CMK (cell line): ENCODE results near the gene ECE2.
"Not testable (repeated sequence)": the region's sequence is repeated elsewhere in the genome, so short reads cannot be mapped to it uniquely, and the experiment has no call there.

ENCODE experiments used
- DNase-seq: peaks from one replicate; pipeline ENCODE4 v3.0.0-alpha.2; 2010; ENCODE audit warnings: low read depth

The ECE2 gene

DNA sequence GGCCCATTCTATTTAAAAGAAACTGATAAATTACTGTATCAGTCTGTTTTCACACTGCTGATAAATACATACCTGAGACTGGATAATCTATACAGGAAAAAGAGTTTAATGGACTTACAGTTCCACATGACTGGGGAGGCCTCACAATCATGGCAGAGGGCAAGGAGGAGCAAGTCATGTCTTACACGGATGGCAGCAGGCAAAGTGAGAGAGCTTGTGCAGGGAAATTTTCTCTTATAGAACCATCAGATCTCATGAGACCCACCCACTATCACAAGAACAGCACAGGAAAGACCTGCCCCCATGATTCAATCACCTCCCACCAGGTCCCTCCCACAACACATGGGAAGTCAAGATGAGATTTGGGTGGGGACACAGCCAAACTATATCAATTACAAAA, 8.6 kb upstream of the ECE2 start:
- not testable (repeated sequence) for DNase-seq

DNA sequence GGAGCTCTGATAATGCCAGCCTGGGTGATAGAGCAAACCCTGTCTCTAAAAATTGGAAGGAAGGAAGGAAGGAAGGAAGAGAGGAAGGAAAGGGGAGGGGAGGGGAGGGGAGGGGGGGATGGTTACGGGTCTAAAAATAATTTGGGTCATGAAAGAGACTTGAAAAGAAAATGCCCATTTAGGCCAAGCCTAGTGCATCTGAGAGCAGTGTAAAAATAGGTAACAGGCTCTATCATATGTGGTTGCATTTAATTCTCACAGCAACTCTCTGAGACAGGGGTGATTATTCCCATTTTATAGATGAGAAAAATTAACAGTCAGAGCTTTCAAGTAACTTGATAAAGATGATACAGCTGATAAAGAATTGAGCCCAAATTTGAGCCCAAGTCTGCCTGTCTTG, 3.6 kb upstream of the ECE2 start:
- no peak for DNase-seq

DNA sequence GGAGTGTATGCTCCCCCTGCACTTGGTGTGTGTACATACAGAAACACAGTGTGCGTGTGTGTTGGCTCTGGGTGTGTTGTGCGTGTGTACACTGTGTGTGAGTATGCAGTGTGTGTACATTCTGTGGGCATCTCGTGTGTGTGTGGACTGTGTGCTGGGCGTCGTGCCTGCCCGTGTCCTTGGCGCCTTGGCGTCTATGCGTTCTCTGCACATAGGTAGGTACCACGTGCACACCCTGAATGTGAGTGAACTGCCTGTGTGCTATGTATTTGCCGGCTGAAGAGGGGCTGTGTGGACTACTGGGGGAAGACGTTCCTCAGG, 481 bp upstream of the ECE2 start:
- no peak for DNase-seq

DNA sequence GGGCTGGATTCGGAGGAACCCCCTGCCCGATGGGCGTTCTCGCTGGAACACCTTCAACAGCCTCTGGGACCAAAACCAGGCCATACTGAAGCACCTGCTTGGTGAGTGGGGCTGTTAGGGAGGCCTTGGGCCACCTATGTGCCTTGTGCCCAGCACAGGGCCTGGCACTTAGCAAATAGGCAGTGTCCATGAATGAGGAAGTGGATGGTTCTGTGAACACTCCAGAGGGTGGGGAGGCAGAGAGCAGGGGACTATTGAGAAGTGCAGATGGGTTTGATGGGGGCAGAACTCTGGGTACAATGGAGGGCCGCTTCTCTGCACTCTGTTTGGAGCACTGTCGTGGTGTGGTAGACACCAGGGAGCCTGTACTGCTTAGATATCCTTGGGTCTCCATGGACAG, 1.5 kb downstream of the ECE2 start:
- no peak for DNase-seq

DNA sequence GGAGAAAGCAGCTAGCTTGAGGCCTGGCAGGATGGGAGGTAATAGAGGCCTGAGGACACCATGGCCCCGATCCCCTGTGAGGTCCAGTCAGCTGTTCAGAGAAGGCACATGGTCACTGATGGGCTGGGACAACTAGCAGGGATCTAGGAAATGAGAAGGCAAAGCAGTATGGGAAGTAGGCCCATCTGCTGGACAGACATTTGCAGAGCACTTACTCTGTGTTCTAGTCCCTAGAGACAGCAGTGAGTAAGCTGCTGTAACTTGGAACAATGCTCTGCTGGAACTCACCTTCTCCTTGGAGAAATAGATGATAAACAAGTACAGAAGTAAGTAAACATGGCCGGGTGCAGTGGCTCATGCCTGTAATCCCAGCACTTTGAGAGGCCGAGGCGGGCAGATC, 7.1 kb downstream of the ECE2 start:
- no peak for DNase-seq

DNA sequence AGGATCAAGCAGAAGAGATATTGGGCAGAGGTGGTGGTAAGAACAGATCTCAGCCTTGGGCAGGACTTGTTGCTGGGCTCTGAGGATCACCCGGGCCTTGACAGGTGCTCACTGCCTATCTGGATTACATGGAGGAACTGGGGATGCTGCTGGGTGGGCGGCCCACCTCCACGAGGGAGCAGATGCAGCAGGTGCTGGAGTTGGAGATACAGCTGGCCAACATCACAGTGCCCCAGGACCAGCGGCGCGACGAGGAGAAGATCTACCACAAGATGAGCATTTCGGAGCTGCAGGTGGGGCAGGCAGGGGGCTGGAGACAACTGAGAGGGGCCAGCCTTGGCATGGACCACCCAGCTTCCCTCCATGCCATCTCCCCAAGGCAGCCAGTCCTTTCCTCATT, 7.9 kb downstream of the ECE2 start:
- DNase-seq = no peak

DNA sequence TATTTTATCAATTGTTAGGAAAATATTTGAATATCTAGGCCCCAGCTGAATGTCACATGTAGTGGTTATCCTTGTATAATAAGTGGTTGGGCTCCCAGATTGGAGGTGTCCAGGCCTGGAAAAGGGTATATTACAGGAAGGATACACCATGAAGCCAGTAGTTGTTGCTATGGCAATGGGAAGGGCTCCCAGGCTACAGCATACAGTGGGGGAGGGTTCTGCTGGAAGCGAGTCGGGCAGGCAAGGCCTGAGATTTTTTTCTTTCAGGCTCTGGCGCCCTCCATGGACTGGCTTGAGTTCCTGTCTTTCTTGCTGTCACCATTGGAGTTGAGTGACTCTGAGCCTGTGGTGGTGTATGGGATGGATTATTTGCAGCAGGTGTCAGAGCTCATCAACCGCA, 8.9 kb downstream of the ECE2 start:
- DNase-seq = no peak

DNA sequence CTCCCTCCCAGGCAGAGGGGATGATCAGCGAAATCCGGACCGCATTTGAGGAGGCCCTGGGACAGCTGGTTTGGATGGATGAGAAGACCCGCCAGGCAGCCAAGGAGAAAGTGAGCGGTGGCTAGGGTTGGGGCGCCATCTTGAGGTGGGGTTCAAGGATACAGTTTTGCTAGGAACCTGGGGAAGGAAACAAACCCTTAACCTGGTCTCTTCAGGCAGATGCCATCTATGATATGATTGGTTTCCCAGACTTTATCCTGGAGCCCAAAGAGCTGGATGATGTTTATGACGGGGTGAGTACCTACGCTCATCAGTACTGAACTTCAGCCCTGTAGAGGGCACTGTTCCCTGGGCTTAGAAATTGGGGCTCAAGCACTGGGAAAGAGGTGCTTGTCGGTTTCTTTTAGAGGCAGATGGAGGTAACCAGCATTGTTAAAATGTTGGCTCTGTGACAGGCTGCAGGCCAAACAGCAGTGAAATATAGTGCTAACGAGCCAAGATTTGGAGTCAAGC, 13.7 kb downstream of the ECE2 start:
- no peak for DNase-seq

DNA sequence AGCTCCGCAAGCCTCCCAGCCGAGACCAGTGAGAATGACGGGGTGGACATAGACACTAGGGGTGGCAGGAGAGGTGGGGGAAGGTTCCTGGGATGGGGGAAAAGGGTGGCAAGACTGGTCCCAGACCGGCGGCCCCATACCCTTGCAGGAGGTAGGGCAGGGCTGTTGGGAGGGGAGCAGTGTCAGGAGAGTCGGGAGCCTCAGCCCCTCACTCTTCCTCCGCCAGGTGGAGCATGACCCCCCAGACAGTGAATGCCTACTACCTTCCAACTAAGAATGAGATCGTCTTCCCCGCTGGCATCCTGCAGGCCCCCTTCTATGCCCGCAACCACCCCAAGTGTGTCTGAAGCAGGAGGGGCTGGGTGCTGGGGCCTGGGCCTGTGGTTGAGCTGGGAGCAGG, 14.5 kb downstream of the ECE2 start:
- DNase-seq = no peak

DNA sequence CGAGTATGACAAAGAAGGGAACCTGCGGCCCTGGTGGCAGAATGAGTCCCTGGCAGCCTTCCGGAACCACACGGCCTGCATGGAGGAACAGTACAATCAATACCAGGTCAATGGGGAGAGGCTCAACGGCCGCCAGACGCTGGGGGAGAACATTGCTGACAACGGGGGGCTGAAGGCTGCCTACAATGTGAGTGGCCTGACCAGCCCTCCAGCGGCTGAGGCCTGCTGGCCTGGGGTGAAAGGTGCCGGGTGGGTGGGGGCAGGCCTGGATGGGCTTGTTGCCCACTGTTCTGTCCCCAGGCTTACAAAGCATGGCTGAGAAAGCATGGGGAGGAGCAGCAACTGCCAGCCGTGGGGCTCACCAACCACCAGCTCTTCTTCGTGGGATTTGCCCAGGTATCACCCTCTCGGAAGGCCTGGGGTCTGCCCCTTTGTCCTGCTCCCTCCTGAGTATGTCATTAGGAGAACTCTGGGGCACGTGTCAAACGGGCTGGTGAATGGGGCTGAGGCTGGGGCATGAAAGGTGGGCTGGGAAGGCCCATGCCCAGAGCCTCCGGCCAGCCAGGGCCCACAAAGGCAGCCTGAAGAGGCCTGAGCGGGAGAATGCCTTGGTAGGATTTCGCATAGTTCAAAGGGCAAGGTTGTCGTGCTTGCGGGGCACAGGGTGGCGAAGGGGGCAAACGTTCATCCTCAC, 15.4 kb downstream of the ECE2 start:
- DNase-seq = no peak

DNA sequence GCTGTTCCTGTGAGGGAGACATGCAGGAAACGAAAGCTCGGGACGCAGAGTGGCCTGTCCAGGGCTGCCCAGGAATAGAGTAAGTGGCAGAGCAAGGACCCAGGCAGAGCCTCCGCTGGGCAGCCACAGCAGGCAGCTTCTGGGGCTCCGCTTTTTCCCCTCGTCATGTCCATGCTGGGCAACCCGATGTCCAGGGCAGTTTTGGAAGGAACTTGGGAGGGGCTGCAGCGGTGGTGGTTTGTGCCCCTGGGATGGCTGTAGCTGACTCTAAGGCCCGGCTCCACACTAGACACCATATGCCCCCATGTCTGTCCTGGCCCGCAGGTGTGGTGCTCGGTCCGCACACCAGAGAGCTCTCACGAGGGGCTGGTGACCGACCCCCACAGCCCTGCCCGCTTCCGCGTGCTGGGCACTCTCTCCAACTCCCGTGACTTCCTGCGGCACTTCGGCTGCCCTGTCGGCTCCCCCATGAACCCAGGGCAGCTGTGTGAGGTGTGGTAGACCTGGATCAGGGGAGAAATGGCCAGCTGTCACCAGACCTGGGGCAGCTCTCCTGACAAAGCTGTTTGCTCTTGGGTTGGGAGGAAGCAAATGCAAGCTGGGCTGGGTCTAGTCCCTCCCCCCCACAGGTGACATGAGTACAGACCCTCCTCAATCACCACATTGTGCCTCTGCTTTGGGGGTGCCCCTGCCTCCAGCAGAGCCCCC, 16.1 kb downstream of the ECE2 start:
- DNase-seq = no peak

DNA sequence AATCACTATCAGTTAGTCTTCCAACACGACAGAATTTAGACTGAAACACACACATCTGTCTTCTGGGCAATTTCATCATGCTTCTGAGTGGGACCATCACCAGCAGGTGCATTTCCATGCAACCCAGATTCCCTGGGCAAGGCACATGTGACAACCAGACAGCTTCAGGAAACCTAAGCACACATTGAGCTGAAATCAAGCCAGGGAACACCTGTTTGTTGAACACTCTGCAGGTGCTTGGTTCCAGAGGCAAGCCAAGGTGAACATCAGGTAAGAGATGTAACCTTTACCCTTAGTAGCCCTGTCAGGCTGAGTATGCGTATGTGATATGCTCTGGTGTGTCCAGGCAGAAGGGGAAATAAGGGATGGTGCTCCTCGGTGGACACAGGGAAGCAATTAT, 19.9 kb downstream of the ECE2 start:
- no peak for DNase-seq

DNA sequence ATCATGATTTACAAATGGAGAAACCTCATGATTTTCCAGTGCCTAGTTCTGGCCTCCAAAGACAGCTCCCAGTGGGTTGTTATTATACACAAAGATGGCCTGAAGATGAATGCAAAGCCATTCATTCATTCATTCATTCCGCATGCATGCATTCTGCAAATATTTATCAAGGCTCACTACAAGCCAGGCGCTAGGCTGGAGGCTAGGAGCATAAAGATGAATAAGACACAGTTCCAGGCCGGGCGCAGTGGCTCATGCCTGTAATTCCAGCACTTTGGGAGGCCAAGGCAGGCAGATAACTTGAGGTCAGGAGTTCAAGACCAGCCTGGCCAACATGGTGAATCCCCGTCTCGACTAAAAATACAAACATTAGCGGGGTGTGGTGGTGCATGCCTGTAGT, 20.8 kb downstream of the ECE2 start:
- no peak for DNase-seq

DNA sequence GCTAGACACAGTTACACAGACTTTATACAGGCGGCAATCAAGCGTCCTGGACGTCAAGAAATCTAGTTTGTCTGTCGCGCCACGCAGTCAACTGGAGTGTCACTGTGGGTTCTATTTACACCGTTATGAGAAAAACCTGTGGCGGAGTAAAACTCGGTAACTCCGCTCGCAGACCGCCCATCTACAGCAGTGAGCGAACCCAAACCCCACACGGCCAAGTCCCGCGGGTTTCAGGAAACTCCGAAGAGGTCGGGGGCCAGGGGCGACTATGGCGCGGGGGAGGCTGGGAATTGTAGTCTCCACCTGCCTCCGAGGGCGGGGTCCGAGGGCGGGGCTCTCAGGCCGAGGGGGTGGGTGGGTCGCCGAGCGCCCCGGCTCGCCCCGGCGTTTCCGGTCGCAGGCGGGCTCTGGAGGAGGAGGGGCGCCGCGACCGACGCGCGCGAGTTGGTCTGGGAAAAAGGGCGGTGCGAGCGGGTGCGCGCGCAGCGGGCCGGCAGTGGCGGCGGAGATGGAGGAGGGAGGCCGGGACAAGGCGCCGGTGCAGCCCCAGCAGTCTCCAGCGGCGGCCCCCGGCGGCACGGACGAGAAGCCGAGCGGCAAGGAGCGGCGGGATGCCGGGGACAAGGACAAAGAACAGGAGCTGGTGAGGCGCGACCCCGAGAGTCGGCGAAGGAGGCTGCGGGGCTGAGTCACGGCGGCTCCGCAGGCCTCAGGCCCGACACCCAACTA, 23.1 kb downstream of the ECE2 start, which contains the start of gene PSMD2:
PSMD2 (plus strand) TSS at position 483 of the 729 bp plus-strand sequence; CDS start at position 509, 26 bp downstream.
- peak; percentile 80 for DNase-seq

DNA sequence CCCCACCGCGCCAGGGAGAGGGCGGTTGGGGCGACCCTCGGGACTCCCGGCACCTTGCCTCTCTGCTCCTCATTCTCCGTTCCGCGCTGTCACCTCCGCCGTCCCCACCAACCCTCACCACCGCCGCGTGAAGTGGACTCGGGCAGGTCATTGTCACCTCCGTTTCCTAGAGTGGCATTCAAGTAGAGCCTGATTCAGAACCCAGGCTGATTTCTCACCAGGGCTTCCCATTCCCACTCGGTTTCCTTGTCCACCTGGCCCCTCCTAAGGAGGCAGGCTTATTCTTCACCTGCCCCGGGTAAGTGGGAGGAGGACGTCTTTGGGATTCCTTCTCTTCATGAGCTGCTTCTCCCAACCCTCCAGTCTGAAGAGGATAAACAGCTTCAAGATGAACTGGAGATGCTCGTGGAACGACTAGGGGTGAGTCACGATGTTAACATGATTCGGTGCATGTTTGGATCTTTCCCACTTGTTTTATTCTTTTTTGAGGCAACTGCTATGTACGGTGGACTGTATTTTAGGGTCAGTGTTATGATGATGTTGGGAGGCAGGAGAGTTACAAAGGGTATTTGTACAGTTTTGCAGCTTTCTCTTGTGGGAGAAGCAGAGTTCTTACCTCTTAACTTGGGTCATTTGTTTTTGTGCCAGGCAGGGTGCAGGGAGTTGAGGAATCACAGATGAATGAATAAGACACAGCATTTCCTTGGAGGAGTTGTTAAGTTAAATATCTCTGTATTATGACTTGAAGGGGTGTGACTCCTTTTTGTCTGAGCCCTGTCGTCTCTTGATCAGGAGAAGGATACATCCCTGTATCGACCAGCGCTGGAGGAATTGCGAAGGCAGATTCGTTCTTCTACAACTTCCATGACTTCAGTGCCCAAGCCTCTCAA, 23.9 kb downstream of the ECE2 start:
- no peak for DNase-seq

DNA sequence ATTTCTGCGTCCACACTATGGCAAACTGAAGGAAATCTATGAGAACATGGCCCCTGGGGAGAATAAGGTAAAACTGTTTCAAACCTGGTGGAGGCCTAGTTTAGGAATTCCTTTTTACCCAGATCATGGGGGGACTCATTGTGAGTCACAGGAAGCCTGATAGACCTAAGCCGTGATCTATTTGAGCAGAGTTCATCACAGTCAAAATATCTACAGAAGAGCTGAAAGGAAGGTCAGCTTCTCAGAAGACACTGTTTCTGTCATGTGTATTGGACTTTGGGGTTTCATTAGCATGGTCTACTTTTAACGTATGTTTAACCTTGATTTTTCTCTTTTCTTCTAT, 24.5 kb downstream of the ECE2 start:
- DNase-seq = no peak

DNA sequence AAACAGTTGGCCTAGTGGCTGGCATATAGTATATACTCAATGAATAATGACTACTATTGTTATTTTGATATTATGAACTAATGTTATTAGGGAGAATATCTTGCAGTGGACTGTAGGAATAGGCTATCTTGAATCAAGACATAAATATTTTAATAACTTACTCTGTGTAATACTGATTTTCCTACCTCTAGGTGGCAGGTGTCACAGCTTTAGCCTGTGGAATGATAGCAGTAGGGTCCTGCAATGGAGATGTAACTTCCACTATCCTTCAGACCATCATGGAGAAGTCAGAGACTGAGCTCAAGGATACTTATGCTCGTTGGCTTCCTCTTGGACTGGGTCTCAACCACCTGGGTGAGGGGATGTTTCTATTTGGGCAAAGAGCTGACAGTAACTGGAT, 29.8 kb downstream of the ECE2 start:
- DNase-seq = no peak

DNA sequence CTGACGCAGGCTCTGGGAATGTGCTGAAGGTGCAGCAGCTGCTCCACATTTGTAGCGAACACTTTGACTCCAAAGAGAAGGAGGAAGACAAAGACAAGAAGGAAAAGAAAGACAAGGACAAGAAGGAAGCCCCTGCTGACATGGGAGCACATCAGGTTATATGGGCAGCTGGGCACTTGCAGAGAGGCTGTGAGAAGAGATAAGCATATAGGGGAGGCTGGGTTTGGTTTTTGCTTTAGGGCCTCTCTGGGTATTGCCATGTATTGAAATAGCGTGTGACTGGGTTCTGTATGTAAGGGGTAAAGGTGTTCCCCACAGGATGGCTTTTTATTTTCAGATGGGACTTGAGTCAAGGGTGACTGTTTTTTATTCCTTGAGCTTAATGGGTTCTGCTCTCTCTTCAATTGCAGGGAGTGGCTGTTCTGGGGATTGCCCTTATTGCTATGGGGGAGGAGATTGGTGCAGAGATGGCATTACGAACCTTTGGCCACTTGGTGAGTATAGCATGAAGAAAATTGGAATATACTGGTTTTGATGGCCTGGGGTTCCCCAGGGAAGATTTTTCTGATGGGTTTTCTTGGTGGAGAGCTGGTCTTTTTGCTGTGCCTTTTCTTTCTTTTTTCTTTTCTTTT, 30.6 kb downstream of the ECE2 start:
- DNase-seq = no peak

DNA sequence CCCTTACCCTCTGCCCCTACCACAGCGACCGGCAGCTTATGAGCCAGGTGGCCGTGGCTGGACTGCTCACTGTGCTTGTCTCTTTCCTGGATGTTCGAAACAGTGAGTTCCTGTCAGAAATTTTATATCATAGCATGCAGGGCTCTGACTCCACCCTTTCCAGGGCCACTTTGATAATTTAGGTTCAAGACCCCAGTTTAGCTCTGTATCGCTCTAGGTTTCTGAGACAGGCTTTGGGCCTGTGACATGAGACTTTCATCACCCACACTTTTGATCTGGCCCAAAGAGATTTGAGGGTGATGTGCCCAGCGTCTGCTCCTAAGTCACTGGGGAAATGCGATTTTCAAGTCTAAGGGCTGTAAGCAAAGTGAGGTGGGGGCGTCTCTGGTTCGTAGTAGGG, 32.1 kb downstream of the ECE2 start:
- DNase-seq = no peak

DNA sequence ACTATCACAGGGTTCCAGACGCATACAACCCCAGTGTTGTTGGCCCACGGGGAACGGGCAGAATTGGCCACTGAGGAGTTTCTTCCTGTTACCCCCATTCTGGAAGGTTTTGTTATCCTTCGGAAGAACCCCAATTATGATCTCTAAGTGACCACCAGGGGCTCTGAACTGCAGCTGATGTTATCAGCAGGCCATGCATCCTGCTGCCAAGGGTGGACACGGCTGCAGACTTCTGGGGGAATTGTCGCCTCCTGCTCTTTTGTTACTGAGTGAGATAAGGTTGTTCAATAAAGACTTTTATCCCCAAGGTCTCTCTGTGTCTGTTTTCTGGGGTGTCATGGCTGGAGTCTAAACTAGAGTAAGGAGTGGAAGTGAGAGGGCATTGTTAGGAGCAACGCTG, 32.9 kb downstream of the ECE2 start:
- no peak for DNase-seq

DNA sequence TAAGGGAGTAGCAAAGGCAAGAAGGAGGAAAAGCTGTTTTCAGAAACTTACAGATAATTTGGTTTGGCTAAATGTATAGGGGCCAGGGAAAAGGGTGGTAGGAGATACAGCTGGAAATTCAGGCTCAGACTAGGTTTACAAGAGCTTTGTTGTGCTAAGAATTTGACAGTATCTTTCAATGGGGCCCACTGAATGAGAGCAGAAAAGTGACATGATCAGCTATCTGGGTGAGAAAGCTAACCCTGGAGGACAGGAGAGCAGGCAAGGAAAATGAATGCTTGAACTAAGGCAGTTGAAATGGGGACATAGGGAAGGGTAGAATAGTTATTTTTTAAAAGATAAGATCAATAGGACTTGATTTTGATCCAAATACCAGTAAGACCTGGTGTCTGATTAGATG, 35.8 kb downstream of the ECE2 start:
- DNase-seq = no peak

DNA sequence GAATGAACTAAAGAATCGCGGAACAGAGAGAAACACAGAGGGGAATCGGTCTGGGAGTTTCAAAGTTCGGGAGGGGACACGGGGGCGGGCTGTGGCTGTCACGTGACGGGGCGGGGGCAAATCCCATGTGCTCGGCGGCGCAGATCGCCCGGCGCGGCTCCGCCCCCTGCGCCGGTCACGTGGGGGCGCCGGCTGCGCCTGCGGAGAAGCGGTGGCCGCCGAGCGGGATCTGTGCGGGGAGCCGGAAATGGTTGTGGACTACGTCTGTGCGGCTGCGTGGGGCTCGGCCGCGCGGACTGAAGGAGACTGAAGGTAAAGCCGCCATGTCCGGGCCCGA, 38.5 kb downstream of the ECE2 start, which contains the start of gene EIF4G1:
EIF4G1 (plus strand) TSS at position 244 of the 337 bp plus-strand sequence. CDS start 1,191 bp downstream, outside the sequence.
- DNase-seq = peak; percentile 70
